Activated naive CD4-positive, alpha-beta T cell (primary cell): ENCODE results near the gene RAI14.

Experiments
- DNase-seq, 4 experiments: peaks; one replicate each; lab custom pipeline; 2025; lab: John Stamatoyannopoulos, UW

RAI14 gene

GRCh38 chr5:34648039-34648839 is 7.9 kb upstream of the RAI14 start:
- DNase-seq: no peak

GRCh38 chr5:34648840-34649158 is 7.3 kb upstream of the RAI14 start:
- DNase-seq: no peak

GRCh38 chr5:34651791-34652190 is 4.3 kb upstream of the RAI14 start:
- no peak for DNase-seq

DNA sequence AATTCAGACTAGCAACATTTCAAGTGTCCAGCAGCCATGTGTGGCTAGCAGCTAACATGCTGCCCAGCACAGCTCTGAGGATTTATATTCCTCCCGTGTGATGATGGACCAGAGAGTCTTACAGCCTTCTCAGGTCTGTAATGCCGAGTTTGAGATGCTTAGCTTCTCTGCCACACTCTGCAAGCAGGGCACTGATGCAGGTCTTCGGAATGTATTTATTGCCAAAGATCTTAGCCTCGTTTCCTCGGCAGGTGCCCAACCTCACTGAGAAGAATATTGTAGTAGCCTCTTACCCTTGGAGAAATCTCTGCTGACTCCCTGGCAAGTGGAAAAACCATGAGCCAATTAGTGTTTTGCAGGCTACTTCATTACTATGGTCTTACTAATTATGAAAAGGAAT is 3.7 kb upstream of the RAI14 start:
- no peak for DNase-seq

GRCh38 chr5:34652914-34653313 is 3.2 kb upstream of the RAI14 start:
- no peak for DNase-seq

- DNase-seq: no peak
Observed at GRCh38 chr5:34653708-34654107, 2.4 kb upstream of the RAI14 start.

- no peak for DNase-seq
Observed at GRCh38 chr5:34655354-34655991, 655 bp upstream of the RAI14 start.

- DNase-seq: no peak
Observed at GRCh38 chr5:34656700-34657273, 659 bp downstream of the RAI14 start.

DNA sequence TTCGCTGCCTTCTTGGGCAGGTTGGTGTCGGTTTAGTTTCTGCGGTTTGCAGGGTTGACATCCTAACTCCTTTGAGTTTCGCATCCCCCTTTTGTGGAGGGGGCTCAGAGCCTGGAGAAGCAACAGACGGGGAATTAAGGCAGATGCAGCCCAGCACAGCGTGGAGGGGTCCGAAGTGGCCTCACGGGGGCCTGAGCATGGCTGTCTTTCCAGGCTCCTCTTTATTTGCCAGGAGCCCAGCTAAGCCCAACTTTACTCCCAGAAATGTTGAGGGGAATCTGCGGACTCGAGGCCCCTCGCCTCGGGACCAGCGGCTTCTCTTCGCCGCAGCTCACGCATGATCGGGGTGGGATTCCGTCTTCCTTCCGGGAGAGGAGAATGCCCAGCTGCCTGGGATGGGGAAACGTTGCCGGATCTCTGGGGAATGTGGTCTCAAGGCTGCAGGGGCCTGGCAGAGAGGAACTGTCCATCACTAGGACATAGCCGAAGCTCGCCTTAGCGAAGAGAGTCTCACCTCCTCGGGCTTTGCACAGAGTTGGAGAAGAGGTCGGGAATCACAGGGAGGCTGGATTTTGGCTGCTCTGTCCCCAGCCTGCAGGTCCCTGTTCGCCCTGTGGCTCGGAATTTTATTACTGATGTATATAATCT is 1.3 kb downstream of the RAI14 start:
- no peak for DNase-seq

DNA sequence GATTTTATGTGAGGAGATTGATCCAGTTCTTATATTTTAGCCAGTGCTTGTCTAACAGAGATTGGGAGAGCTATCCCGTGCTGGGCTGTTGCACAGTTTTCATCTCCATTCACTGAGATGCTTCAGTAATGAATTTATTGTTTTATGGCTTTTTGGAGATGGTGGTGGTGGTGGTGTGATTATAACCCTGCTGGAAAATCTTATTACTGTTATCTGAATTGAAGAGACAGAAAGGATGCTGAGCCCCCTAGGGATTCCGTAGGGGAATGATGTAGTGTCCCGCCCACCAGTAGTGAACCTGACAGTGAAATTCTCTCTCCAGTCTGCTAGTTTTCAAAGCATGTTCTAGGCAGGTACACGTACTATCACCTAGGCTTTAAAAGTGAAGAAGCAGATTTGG is 1.9 kb downstream of the RAI14 start:
- no peak for DNase-seq

DNA sequence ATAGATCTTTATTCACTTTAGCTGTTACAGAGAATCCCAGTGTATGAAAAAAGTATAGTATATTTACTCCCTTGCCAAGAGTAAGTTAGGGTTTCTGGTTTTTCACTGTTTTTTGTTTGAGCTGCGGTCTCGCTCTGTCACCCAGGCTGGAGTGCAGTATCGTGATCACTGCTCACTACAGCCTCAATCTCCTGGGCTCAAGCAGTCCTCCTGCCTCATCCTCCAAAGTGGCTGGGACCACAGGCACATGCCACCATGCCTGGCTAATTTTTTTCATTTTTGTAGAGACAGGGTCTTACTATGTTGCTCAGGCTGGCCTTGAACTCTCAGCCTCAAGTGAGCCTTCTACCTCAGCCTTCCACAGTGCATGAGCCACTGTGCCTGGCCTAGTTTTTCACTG is 3.0 kb downstream of the RAI14 start:
- no peak for DNase-seq

- no peak for DNase-seq
Observed at GRCh38 chr5:34660444-34660843, 4.3 kb downstream of the RAI14 start.

GRCh38 chr5:34663771-34664496 is 7.8 kb downstream of the RAI14 start:
- DNase-seq: no peak

DNA sequence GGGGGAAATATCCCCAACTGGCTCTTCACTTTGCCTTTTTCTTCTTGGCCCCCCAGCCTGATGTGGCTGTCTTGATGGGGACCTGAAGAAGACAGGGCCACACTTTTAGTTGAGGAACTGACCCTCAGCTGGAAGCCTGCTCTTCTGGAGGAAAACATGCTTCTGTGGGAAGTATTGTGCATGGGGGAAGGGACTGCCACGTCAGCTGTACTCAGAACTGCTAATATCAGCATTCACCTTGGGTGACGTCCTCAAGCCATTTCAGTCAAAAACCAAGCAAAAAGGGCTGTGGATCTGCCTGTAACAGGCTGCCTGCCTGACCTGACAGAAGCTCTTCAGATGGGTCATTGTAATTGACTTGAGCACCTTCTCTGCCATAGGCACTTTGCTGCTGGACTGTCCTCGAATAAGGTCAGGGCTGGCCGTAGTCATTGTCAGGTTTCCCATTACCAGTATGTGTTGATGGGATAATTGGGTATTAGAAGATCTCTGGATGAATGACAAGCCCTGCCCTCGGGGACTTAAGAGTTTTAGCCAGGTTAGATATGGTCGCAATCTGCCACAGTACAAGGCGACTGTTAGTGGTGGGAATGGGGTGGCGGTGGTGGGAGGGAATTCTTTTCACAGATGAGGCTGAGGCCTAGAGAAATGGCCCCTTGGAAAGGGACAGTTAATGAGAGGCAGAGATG is 10.4 kb downstream of the RAI14 start:
- DNase-seq: no peak

DNA sequence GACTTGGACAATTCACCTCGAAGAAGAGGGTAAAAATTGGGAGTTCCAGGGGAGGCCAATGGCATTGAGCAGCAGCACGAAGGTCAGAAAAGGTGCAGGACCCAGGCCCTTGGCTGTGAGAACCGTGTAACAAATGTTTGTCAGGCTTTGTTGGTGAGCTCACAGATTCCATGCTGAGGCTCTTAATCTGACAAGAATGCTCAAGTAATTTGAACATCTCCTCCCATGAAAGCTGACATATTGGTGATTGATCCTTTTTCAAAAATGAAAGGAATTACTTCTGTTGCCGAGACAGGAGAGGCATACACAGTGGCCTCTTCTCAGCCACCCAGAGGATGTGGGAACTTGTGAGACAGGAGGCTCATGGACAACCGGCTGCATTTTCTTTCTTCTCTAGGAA is 11.6 kb downstream of the RAI14 start:
- DNase-seq: no peak

- no peak for DNase-seq
Observed at GRCh38 chr5:34669931-34670516, 13.9 kb downstream of the RAI14 start.

GRCh38 chr5:34672196-34672595 is 16.1 kb downstream of the RAI14 start:
- DNase-seq: no peak

GRCh38 chr5:34673463-34674125 is 17.5 kb downstream of the RAI14 start:
- no peak for DNase-seq

DNA sequence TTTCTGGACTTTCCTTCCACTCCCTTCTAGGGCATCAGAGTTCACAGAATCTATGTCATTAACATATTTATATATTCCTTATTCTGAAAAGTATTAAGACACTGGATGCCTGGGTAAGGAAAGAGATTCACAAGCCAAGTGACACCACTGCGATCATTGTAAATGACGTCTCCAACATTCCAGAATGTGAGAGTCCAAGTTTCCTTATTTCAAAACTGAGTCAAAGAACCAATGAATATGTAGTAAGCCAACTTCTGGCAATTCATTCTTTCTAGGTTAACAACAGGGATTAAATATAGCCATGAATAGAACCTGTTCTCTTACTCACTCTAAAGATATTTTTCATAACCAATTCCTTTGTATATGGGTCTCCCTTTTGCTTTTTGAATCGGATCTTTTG is 18.1 kb downstream of the RAI14 start:
- DNase-seq: no peak

GRCh38 chr5:34675857-34676256 is 19.7 kb downstream of the RAI14 start:
- no peak for DNase-seq

- DNase-seq: no peak
Observed at GRCh38 chr5:34676416-34676815, 20.3 kb downstream of the RAI14 start.
